Measurements from ENCODE around the gene DOLPP1. TPM values are rescaled to one million over a fixed set of nuclear protein-coding genes. Genes with fewer than 3 reads are reported as not detected.

Gene DOLPP1
- total RNA-seq, 2 donors from 2014 or later, result 2.9 to 7.9 TPM

GRCh38 chr9:129075996-129076639, 4.8 kb upstream of the DOLPP1 start:
- H3K27me3 ChIP-seq, result no peaks in the 10 kb centered on the region
- no peak for DNase-seq
- 81 to 82% methylated on average over 13 to 16 of the region's 16 CpGs for WGBS, 2 donors
- no peak overlapping the region for H3K27ac ChIP-seq
- H3K9me3 ChIP-seq, result no peaks in the 10 kb centered on the region
- ATAC-seq, result no peak
- no peak overlapping the region for H3K4me3 ChIP-seq
- no peaks in the 10 kb centered on the region for H3K36me3 ChIP-seq (replicated peaks in 1 of 2; ENCODE audit: insufficient read depth in 1 of 2, low read depth in 2 of 2)
- H3K4me1 ChIP-seq, result no peaks in the 10 kb centered on the region
- intact Hi-C loops (cut with DNase I), result no loop called here
- TF ChIP-seq, protein P1, sequence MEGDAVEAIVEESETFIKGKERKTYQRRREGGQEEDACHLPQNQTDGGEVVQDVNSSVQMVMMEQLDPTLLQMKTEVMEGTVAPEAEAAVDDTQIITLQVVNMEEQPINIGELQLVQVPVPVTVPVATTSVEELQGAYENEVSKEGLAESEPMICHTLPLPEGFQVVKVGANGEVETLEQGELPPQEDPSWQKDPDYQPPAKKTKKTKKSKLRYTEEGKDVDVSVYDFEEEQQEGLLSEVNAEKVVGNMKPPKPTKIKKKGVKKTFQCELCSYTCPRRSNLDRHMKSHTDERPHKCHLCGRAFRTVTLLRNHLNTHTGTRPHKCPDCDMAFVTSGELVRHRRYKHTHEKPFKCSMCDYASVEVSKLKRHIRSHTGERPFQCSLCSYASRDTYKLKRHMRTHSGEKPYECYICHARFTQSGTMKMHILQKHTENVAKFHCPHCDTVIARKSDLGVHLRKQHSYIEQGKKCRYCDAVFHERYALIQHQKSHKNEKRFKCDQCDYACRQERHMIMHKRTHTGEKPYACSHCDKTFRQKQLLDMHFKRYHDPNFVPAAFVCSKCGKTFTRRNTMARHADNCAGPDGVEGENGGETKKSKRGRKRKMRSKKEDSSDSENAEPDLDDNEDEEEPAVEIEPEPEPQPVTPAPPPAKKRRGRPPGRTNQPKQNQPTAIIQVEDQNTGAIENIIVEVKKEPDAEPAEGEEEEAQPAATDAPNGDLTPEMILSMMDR (IDR thresholded peaks at IDR 0.05), result no peak
- TF ChIP-seq POLR2A (IDR thresholded peaks at IDR 0.05), result no peak

GRCh38 chr9:129076640-129077037, 4.3 kb upstream of the DOLPP1 start:
- no peak overlapping the region for H3K4me3 ChIP-seq
- H3K27me3 ChIP-seq, result no peaks in the 10 kb centered on the region
- 88 to 98% methylated on average over 11 of the region's 11 CpGs for WGBS, 2 donors
- DNase-seq, result no peak
- TF ChIP-seq POLR2A (IDR thresholded peaks at IDR 0.05), result no peak
- TF ChIP-seq, protein P1 (IDR thresholded peaks at IDR 0.05), result no peak
- no peak for ATAC-seq
- no peaks in the 10 kb centered on the region for H3K9me3 ChIP-seq
- no peaks in the 10 kb centered on the region for H3K36me3 ChIP-seq (replicated peaks in 1 of 2; ENCODE audit: insufficient read depth in 1 of 2, low read depth in 2 of 2)
- no peak overlapping the region for H3K27ac ChIP-seq
- peaks cover 2% of the 10 kb centered on the region for H3K4me1 ChIP-seq
- intact Hi-C loops (cut with DNase I), result no loop called here

DNA sequence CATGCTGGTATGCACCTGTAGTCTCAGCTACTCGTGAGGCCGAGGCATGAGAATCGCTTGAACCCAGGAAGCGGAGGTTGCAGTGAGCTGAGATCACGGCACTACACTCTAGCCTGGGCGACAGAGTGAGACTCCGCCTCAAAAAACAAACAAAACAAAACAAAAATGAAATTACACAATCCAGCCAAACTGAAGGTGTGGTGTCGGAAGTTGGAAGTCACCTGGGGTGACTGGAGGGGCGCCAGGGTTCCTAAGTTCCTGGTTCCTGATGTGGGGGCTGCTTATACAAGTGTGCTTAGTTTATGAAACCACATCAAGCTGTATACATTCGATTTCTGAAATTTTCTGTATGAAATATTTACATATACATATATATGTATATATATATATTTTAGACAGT, 3.7 kb upstream of the DOLPP1 start:
- Histone ChIP-seq H3K36me3 (replicated peaks in 1 of 2; ENCODE audit: insufficient read depth in 1 of 2, low read depth in 2 of 2) (no peaks in the 10 kb centered on the region), H3K27ac (no peak overlapping the region), H3K4me3 (no peak overlapping the region), H3K9me3 (no peaks in the 10 kb centered on the region), H3K27me3 (no peaks in the 10 kb centered on the region), H3K4me1 (peaks cover 8% of the 10 kb centered on the region)
- DNase-seq, result no peak
- TF ChIP-seq, protein P1 (IDR thresholded peaks at IDR 0.05), result no peak
- no peak for TF ChIP-seq POLR2A (IDR thresholded peaks at IDR 0.05)
- whole genome bisulfite sequencing, 2 donors, result 68 to 79% methylated on average over 10 of the region's 10 CpGs
- ATAC-seq, result no peak
- intact Hi-C loops (cut with DNase I), result no loop called here

DNA sequence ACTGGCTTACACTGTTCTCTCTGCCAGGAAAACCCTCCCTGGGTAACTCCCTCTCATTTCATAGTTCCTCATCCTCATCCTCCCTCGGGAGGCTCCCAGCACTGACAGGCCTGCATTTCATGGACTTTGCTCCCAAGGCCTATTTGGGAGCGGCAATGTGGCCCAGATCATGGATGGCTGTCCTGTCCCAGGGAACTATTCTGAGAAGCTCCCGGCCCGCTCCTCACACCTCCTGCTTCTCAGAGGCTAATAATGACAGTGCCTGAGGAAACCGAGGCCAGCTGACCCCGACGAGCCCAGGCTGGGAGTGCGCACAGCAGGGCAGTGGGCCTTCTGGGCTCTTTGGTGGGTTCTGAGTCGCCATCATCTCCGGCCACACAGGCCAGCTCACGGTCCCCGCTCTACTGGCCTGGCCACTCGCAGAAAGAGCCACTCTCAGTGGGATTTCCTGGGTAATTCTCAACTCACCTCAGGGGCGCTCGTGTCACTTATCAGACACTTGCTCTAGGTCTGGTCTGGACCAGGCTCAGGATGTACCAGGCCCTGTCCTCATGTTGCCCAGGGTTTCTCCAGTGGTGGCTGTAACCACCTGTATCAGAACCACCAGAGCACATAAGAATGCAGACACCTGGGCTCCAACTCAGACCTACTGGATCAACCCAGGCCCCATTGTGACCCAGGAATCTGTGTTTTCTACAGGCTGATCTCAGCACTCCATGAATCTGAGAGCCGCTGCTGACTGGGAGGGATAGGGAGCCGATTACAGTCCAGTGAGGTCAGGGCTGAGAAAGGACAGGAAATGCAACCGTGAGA, 2.0 kb upstream of the DOLPP1 start:
- Histone ChIP-seq H3K27ac (no peak overlapping the region), H3K27me3 (no peaks in the 10 kb centered on the region), H3K36me3 (replicated peaks in 1 of 2; ENCODE audit: insufficient read depth in 1 of 2, low read depth in 2 of 2) (no peaks in the 10 kb centered on the region), H3K9me3 (no peaks in the 10 kb centered on the region), H3K4me1 (peaks cover 22% of the 10 kb centered on the region), H3K4me3 (no peak overlapping the region)
- DNase-seq (no peak), ATAC-seq (no peak)
- intact Hi-C loops (cut with DNase I), result no loop called here
- WGBS, 2 donors, result 81 to 83% methylated on average over 16 to 17 of the region's 18 CpGs
- no peak for TF ChIP-seq POLR2A (IDR thresholded peaks at IDR 0.05)
- TF ChIP-seq, protein P1 (IDR thresholded peaks at IDR 0.05), result no peak
